Panc1 (cell line): ENCODE measurements around the gene NTM. TPM values are rescaled to one million over a fixed set of nuclear protein-coding genes. Genes with fewer than 3 reads are reported as not detected.

Experiments
- ATAC-seq: fragments of 200-7000 bp; cut with Tn5 transposase; 2 replicates; pipeline ENCODE4 v1.9.1; 2020; ENCODE audit warnings: mild to moderate bottlenecking, moderate library complexity
- BruUV-seq: library from RNA; stranded (reverse); fragments of 400-500 nt; replicated peaks from 2 replicates; lab custom pipeline; 2021; lab: Mats Ljungman, UMichigan
- CTCF ChIA-PET: fragments of 300-600 bp; sonication (Branson Sonifier 250); formaldehyde crosslinking; loops from one replicate; lab custom pipeline; 2022; ENCODE audit warnings: antibody characterized with exemption; lab: Charles Lee
- POLR2A ChIA-PET: fragments of 300-600 bp; sonication (Branson Sonifier 250); formaldehyde crosslinking; loops from one replicate; lab custom pipeline; 2022; ENCODE audit warnings: antibody characterized with exemption; lab: Charles Lee
- DNase-seq: peaks from one replicate; pipeline ENCODE4 v3.0.0-alpha.2; 2010; ENCODE audit warnings: low read depth, low spot score
- H3K27ac ChIP-seq: 2 replicates; pipeline ENCODE4 v1.5.1; 2011; ENCODE audit warnings: mild to moderate bottlenecking, low read length, inconsistent platforms
- H3K27me3 ChIP-seq: fragments of 200-500 bp; sonication (Bioruptor generic); 2 replicates; pipeline ENCODE4 v1.6.0; 2014; ENCODE audit warnings: low read length, inconsistent platforms; ENCODE audit not compliant: control insufficient read depth, insufficient read depth
- H3K36me3 ChIP-seq: fragments of 200-500 bp; sonication (Bioruptor generic); 2 replicates; pipeline ENCODE4 v1.5.1; 2014; ENCODE audit warnings: inconsistent platforms, mild to moderate bottlenecking, low read length, moderate library complexity; ENCODE audit not compliant: control insufficient read depth, insufficient read depth
- H3K4me1 ChIP-seq: 2 replicates; pipeline ENCODE4 v1.5.1; 2011; ENCODE audit warnings: inconsistent platforms, mild to moderate bottlenecking, low read length, moderate library complexity; ENCODE audit not compliant: control insufficient read depth, insufficient read depth
- H3K4me3 ChIP-seq, 2 experiments: 2 replicates each; pipeline ENCODE4 v1.5.1; 2011 to 2012; ENCODE audit warnings: low read depth in 2 of 2, low read length in 2 of 2, mild to moderate bottlenecking in 2 of 2, inconsistent platforms in 1 of 2, moderate library complexity in 1 of 2
- H3K9me3 ChIP-seq: fragments of 200-500 bp; sonication (Bioruptor generic); 2 replicates; pipeline ENCODE4 v1.5.1; 2014; ENCODE audit warnings: low read depth, mild to moderate bottlenecking, inconsistent platforms, low read length, moderate library complexity; ENCODE audit not compliant: control insufficient read depth, insufficient read depth
- POLR2AphosphoS5 ChIP-seq: IDR thresholded peaks from 2 replicates; pipeline ENCODE4 v1.6.1; 2012; ENCODE audit warnings: mild to moderate bottlenecking, low read depth, low read length, moderate library complexity
- SIN3A ChIP-seq: IDR thresholded peaks from 2 replicates; pipeline ENCODE4 v1.6.1; 2012; ENCODE audit warnings: low read depth, mild to moderate bottlenecking, low read length, moderate library complexity, borderline replicate concordance; ENCODE audit not compliant: insufficient read depth
- TCF7L2 ChIP-seq: IDR thresholded peaks from 2 replicates; pipeline ENCODE4 v1.6.1; 2011; ENCODE audit warnings: mild to moderate bottlenecking, low read depth, low read length, inconsistent platforms
- in situ Hi-C: cut with HindIII; loops from 2 replicates; pipeline ENCODE4 v1.10.0; 2016; ENCODE audit warnings: low sequenced_read_pairs, low pct_unique_long_range_greater_than_20kb
- intact Hi-C: fragments of 100-400 bp; cut with micrococcal nuclease; formaldehyde crosslinking; loops from one replicate; pipeline ENCODE4 v1.10.0; 2022; ENCODE audit not compliant: unreplicated experiment
- total RNA-seq: library from RNA; stranded (reverse); gene quantifications from one replicate; pipeline ENCODE4 v1.2.1, GENCODE V29; 2021; ENCODE audit not compliant: unreplicated experiment
- TF ChIP-seq, protein P1 (sequence below), 2 experiments: IDR thresholded peaks; 2 replicates each; pipeline ENCODE4 v1.6.1; 2011 to 2012; ENCODE audit warnings: low read depth in 2 of 2, control low read depth in 1 of 2, low read length in 1 of 2, mild to moderate bottlenecking in 1 of 2, moderate library complexity in 1 of 2; ENCODE audit not compliant: insufficient read depth in 1 of 2
- TF ChIP-seq, protein P2 (sequence below): fragments of 450-650 bp; IDR thresholded peaks from 2 replicates; pipeline ENCODE4 v1.5.1; 2017; ENCODE audit warnings: mild to moderate bottlenecking

Gene NTM
- total RNA-seq, 1 experiment from 2014 or later: 0.10 TPM

DNA sequence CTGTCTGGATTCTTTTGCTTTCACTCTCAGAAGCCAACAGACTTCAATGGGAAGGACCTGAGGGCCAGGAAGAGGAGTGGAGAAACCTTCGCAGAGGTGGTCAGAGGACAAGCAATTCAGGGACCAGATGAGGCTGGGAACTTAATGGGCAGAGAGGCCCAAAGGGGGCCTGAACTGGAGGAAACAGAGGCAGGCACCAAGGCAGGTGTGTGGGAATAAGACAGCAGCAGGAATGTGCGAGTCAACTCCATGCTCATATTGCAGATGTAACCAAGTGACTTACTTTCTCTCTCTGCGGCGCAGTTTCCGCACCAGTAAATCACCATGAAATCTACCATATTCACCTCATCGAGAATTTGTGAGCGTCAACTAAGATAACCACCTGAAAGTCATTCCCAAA, 669.1 kb downstream of the NTM start:
- Histone ChIP-seq H3K27me3 (no peaks in the 10 kb centered on the region), H3K36me3 (no peaks in the 10 kb centered on the region), H3K9me3 (no peaks in the 10 kb centered on the region), H3K4me1 (no peaks in the 10 kb centered on the region), H3K4me3 (no peak overlapping the region), H3K27ac (no peak overlapping the region)
- intact Hi-C loops: no loop called here
- DNase-seq: no peak
- ChIA-PET CTCF (no interaction called here), POLR2A (no interaction called here)
- in situ Hi-C loops: no loop called here
- BruUV-seq: no TSS peak
- TF ChIP-seq, protein P1, sequence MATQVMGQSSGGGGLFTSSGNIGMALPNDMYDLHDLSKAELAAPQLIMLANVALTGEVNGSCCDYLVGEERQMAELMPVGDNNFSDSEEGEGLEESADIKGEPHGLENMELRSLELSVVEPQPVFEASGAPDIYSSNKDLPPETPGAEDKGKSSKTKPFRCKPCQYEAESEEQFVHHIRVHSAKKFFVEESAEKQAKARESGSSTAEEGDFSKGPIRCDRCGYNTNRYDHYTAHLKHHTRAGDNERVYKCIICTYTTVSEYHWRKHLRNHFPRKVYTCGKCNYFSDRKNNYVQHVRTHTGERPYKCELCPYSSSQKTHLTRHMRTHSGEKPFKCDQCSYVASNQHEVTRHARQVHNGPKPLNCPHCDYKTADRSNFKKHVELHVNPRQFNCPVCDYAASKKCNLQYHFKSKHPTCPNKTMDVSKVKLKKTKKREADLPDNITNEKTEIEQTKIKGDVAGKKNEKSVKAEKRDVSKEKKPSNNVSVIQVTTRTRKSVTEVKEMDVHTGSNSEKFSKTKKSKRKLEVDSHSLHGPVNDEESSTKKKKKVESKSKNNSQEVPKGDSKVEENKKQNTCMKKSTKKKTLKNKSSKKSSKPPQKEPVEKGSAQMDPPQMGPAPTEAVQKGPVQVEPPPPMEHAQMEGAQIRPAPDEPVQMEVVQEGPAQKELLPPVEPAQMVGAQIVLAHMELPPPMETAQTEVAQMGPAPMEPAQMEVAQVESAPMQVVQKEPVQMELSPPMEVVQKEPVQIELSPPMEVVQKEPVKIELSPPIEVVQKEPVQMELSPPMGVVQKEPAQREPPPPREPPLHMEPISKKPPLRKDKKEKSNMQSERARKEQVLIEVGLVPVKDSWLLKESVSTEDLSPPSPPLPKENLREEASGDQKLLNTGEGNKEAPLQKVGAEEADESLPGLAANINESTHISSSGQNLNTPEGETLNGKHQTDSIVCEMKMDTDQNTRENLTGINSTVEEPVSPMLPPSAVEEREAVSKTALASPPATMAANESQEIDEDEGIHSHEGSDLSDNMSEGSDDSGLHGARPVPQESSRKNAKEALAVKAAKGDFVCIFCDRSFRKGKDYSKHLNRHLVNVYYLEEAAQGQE (IDR thresholded peaks at IDR 0.05; ENCODE audit: insufficient read depth in 1 of 2, low read depth in 2 of 2, low read length in 1 of 2): no peak
- no peak for TF ChIP-seq POLR2AphosphoS5
- TF ChIP-seq TCF7L2: no peak
- TF ChIP-seq, protein P2, sequence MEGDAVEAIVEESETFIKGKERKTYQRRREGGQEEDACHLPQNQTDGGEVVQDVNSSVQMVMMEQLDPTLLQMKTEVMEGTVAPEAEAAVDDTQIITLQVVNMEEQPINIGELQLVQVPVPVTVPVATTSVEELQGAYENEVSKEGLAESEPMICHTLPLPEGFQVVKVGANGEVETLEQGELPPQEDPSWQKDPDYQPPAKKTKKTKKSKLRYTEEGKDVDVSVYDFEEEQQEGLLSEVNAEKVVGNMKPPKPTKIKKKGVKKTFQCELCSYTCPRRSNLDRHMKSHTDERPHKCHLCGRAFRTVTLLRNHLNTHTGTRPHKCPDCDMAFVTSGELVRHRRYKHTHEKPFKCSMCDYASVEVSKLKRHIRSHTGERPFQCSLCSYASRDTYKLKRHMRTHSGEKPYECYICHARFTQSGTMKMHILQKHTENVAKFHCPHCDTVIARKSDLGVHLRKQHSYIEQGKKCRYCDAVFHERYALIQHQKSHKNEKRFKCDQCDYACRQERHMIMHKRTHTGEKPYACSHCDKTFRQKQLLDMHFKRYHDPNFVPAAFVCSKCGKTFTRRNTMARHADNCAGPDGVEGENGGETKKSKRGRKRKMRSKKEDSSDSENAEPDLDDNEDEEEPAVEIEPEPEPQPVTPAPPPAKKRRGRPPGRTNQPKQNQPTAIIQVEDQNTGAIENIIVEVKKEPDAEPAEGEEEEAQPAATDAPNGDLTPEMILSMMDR: no peak
- TF ChIP-seq SIN3A: no peak
- no peak for ATAC-seq

DNA sequence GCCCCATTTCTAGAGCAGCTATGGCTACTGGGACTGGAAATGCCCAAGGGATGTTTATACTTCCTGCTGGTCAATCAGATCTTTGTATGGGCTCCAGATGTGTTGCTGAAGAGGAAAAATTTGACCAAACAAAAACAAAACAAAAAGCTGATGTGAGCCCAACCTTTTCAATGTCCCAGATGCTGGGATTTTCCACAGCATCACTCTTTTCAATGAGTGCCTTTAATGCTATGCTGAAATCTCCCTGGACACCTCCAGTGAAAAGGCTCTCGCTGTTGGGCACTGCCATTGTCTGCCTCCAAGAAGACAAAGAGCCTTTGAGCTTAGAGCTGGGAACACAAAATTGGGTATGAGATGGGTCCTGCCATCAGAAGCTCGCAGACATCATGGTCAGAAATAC, 671.9 kb downstream of the NTM start:
- POLR2A ChIA-PET: no interaction called here
- no peak for TF ChIP-seq TCF7L2
- no peak for TF ChIP-seq POLR2AphosphoS5
- TF ChIP-seq, protein P1 (IDR thresholded peaks at IDR 0.05; ENCODE audit: insufficient read depth in 1 of 2, low read depth in 2 of 2, low read length in 1 of 2): no peak
- TF ChIP-seq, protein P2: no peak
- TF ChIP-seq SIN3A: no peak
- in situ Hi-C loops: no loop called here
- H3K4me1 ChIP-seq: no peaks in the 10 kb centered on the region
- H3K36me3 ChIP-seq: no peaks in the 10 kb centered on the region
- H3K27me3 ChIP-seq: no peaks in the 10 kb centered on the region
- no peaks in the 10 kb centered on the region for H3K9me3 ChIP-seq
- no TSS peak for BruUV-seq
- intact Hi-C loops: no loop called here
- no peak overlapping the region for H3K4me3 ChIP-seq
- DNase-seq (no peak), ATAC-seq (no peak)
- CTCF ChIA-PET: no interaction called here
- H3K27ac ChIP-seq: no peak overlapping the region
